Subcutaneous adipose tissue (tissue), 4 donors: ENCODE data around the gene FETUB. TPM values are rescaled to one million over a fixed set of nuclear protein-coding genes. Genes with fewer than 3 reads are reported as not detected.

Source experiments
- total RNA-seq, 4 donors: library from RNA; depleted of rRNA; stranded (reverse); fragments of >200 nt; gene quantifications; one replicate each; pipeline ENCODE4 v1.1.0, GENCODE V29; 2016
- TF ChIP-seq, protein P1 (sequence below): fragments of 450-650 bp; IDR thresholded peaks from one replicate; pipeline ENCODE4 v1.5.1; 2016; ENCODE audit warnings: low read depth, mild to moderate bottlenecking, control low read depth, antibody characterized with exemption, moderate library complexity

The FETUB gene, protein sequence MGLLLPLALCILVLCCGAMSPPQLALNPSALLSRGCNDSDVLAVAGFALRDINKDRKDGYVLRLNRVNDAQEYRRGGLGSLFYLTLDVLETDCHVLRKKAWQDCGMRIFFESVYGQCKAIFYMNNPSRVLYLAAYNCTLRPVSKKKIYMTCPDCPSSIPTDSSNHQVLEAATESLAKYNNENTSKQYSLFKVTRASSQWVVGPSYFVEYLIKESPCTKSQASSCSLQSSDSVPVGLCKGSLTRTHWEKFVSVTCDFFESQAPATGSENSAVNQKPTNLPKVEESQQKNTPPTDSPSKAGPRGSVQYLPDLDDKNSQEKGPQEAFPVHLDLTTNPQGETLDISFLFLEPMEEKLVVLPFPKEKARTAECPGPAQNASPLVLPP
- not detected for total RNA-seq

DNA sequence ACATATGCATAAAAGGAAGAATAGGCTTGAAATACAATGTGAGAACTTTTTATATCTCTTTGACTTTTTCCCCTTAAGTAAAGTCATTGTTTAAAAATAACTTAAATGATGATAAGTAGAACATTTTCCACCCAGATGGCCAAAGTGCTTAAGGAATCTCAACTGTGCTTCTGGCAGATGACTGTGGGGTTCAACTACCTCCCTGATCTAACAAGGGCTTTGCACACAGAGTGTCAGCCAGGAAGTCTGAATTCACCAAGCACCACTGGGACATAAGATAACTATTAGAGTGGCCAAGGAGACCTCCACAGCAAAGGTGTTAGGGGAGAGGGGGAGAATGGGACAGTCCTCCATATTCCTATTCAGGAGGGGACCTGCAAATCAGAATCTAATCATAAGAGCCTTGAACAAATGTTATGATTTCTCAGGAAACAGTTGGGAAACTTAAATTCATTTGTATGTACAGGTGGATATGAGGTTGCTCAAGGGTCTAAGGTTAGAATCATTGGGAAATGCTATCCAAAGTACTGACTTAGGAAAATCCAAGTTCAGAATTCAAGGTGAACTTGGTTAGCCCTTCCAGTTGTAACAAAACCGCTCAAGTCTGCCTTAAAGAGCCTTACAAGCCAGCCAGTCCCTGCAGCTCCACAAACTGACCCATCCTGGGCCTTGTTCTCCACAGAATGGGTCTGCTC is at the start of gene FETUB:
Gene FETUB (plus strand): TSS at position 622 of the 695 bp plus-strand sequence. CDS start 62 bp downstream, at position 684.
- TF ChIP-seq, protein P1, sequence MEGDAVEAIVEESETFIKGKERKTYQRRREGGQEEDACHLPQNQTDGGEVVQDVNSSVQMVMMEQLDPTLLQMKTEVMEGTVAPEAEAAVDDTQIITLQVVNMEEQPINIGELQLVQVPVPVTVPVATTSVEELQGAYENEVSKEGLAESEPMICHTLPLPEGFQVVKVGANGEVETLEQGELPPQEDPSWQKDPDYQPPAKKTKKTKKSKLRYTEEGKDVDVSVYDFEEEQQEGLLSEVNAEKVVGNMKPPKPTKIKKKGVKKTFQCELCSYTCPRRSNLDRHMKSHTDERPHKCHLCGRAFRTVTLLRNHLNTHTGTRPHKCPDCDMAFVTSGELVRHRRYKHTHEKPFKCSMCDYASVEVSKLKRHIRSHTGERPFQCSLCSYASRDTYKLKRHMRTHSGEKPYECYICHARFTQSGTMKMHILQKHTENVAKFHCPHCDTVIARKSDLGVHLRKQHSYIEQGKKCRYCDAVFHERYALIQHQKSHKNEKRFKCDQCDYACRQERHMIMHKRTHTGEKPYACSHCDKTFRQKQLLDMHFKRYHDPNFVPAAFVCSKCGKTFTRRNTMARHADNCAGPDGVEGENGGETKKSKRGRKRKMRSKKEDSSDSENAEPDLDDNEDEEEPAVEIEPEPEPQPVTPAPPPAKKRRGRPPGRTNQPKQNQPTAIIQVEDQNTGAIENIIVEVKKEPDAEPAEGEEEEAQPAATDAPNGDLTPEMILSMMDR: no peak

DNA sequence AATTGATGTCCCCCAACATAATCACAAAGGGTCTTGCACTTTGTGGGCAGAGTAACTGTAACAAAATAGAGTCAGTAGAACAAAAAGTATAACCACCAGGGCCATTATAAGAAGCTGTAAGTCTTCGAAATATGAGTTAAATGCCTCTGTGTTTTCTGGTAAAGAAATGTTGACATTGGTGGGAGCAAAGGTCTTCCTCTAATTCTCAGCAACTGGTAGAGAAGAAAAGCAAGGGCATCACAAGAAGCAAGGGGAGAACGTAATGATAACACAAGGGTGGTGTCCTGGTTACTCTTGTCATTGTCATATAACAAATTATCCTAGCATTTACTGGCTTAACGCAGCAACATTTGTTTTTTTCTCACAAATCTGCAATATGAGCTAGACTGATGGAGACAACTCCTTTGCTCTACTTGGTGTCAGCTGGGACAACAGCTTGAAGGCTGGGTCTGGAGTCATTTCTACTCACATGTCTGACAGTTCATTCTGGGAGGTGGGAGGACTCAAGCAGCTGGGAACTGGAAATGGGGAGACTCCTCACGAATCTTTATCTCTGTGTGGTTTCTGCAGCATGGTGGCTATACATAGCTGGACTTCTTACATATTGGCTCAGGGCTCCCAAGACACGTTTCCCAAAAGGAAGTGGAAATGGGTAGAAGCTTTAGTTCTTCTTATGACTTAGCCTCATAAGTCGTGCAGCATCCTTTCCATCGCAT is 49.5 kb upstream of the FETUB start:
- TF ChIP-seq, protein P1: no peak

DNA sequence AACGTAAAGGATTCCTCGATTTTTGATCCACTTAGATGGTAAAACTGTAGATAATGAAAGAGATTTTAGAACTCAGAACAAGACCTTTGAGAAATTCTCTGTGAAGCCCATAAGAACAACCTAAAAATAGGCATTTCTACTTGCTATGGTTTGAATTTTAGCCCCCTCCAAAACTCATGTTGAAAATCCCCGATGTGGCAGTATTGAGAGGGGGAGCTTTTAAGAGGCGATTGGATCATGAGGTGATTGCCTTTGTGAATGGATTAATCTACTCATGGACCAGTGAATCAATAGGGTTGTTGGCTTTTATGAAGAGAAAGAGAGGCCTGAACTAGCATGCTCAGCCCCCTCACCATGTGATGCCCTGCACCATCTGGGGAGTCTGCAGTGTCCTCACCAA is 47.5 kb upstream of the FETUB start:
- TF ChIP-seq, protein P1: no peak

DNA sequence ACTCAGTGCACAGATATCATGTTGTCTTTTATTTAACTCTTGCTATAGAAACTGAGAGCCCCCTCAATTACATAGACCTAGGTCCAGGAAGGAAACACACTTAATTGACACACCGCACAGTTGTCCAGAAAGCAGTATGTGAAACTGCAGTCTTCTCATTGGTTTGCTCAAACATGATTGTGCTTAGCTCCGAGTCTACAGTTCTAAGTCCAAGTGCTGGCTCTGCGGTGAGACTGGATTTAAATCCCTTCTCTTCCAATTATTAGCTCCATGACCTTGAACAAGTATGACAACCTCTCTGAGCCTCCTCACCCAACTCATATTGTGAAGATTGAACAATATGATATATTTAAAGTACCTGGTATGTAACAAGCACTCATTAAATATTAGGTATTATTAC is 46.3 kb upstream of the FETUB start:
- TF ChIP-seq, protein P1: no peak

DNA sequence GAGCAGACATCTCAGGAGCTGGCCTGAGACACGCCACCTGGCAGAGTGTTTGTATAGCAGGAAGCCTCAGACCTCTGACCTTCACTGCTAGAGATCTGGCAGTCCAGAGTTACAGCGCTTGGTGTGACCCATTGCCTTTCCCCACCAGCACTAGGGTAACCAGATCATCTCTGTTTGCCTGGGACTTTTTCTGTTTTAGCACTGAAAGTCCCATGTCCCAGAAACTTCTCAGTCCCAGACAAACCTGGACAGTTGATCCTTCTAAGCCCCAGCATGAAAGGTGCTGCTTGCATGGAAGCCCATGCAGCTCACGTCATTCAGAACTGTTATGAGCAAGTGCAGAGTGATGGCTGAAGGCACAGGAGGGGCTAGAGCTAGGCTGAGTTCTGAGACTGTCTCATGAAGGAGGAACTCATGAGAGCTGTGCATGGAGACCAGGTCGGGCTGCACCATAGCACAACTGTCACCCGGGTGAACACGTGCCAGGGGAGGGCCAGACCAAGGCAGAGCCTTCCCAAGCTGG is 45.5 kb upstream of the FETUB start:
- TF ChIP-seq, protein P1: no peak

DNA sequence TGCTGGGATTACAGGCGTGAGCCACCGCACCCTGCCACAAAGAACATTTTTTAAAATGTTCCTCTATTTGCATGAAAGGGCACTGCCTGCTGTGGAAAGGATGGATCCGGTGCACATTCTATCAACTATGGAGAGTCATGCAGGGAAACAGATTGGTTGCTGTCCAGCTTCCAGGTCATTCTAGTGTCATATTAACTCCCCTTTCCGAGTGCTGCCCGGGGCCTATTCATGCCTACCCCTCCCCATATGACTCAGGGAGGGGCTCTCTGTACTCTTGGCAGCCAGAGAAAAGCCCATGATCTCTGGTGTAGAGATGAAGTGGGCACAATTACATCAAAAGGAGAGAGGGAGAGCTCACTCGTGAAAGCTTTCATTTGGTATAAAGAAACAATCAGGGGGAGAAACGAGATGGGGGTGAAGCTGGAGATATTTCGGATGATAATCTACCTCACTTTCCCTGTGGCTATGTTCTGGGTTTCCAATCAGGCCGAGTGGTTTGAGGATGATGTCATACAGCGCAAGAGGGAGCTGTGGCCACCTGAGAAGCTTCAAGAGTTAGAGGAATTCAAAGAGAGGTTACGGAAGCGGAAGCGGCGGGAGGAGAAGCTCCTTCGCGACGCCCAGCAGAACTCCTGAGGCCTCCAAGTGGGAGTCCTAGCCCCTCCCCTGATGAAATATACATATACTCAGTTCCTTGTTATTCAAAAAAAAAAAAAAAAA is 43.5 kb upstream of the FETUB start:
- TF ChIP-seq, protein P1: no peak
